Measurements from ENCODE around the gene MBLAC1.

GRCh38 chr7:100093498-100093897 is 33.3 kb upstream of the MBLAC1 start:
- no peak for TF ChIP-seq TFE3 (CRISPR knock-in tag; IDR thresholded peaks at IDR 0.05)
- no peak for TF ChIP-seq TEAD4 (IDR thresholded peaks at IDR 0.05; ENCODE audit: low read length)
- no peak for TF ChIP-seq TEAD4 (CRISPR knock-in tag; IDR thresholded peaks at IDR 0.05; ENCODE audit: borderline replicate concordance)
- no peak for TF ChIP-seq ETV6 (IDR thresholded peaks at IDR 0.05; ENCODE audit: borderline replicate concordance in 1 of 2, low read depth in 2 of 2, low read length in 1 of 2)
- no peak for TF ChIP-seq ETV6 (CRISPR knock-in tag; IDR thresholded peaks at IDR 0.05; ENCODE audit: borderline replicate concordance)
- no peak for TF ChIP-seq ELK1 (CRISPR knock-in tag; IDR thresholded peaks at IDR 0.05)
- TF ChIP-seq ZNF175 (CRISPR knock-in tag; IDR thresholded peaks at IDR 0.05; ENCODE audit: low read depth) = no peak
- TF ChIP-seq SAP30 (IDR thresholded peaks at IDR 0.05; ENCODE audit: borderline replicate concordance, insufficient read depth, low read depth, low read length, poor library complexity, severe bottlenecking) = no peak
- TF ChIP-seq, protein P1, sequence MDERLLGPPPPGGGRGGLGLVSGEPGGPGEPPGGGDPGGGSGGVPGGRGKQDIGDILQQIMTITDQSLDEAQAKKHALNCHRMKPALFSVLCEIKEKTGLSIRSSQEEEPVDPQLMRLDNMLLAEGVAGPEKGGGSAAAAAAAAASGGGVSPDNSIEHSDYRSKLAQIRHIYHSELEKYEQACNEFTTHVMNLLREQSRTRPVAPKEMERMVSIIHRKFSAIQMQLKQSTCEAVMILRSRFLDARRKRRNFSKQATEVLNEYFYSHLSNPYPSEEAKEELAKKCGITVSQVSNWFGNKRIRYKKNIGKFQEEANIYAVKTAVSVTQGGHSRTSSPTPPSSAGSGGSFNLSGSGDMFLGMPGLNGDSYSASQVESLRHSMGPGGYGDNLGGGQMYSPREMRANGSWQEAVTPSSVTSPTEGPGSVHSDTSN (CRISPR knock-in tag; IDR thresholded peaks at IDR 0.05; ENCODE audit: low read depth) = no peak
- TF ChIP-seq, protein P1 (tag; conservative IDR thresholded peaks at IDR 0.05; ENCODE audit: low read depth) = no peak
- no peak for TF ChIP-seq SMARCB1 (IDR thresholded peaks at IDR 0.05; ENCODE audit: insufficient read length, low read depth)
- TF ChIP-seq CTCF (IDR thresholded peaks at IDR 0.05 in 2 of 3, conservative IDR thresholded peaks at IDR 0.05 in 1 of 3; ENCODE audit: insufficient read depth in 2 of 3, low read depth in 1 of 3, low read length in 3 of 3) = no peak
